HCT116 (cell line): Measurements from ENCODE around the gene POC1A. TPM values are rescaled to one million over a fixed set of nuclear protein-coding genes. Genes with fewer than 3 reads are reported as not detected.

Experiments used
- ATAC-seq: fragments of 200-7000 bp; cut with Tn5 transposase; 2 replicates; pipeline ENCODE4 v1.9.1; 2020; ENCODE audit warnings: mild to moderate bottlenecking, moderate library complexity
- BruUV-seq: library from RNA; stranded (reverse); fragments of 400-500 nt; replicated peaks from 2 replicates; lab custom pipeline; 2021; lab: Mats Ljungman, UMichigan
- CTCF ChIA-PET: fragments of 300-600 bp; sonication (Branson Sonifier 250); formaldehyde crosslinking; loops from one replicate; lab custom pipeline; 2021; ENCODE audit warnings: antibody characterized with exemption; lab: Charles Lee
- POLR2A ChIA-PET: fragments of 300-600, 350-600 bp; sonication (Branson Sonifier 250); formaldehyde crosslinking; loops from one replicate; lab custom pipeline; 2021; ENCODE audit warnings: antibody characterized with exemption; lab: Charles Lee
- RAD21 ChIA-PET, 2 experiments: fragments of 300-600 bp; sonication (Branson Sonifier 250); formaldehyde crosslinking; loops; one replicate each; lab custom pipeline; 2023; ENCODE audit warnings: low total read pairs in 2 of 2; ENCODE audit not compliant: uncharacterized antibody in 2 of 2, unreplicated experiment in 2 of 2, low non-redundant PET in 1 of 2; lab: Charles Lee
- DNase-seq: peaks from one replicate; pipeline ENCODE4 v3.0.0-alpha.2; 2010; ENCODE audit warnings: low read depth, low spot score
- H2AFZ ChIP-seq: fragments of 200-600 bp; shearing (Covaris generic), sonication (generic); 2 replicates; pipeline ENCODE4 v1.6.1; 2017; ENCODE audit warnings: low read depth, mixed run types, mixed read lengths, antibody characterized with exemption, low read length; ENCODE audit not compliant: poor library complexity, severe bottlenecking
- H3K27ac ChIP-seq: 2 replicates; pipeline ENCODE4 v1.5.1; 2012; ENCODE audit warnings: low read depth, low read length
- H3K27me3 ChIP-seq: fragments of 200-600 bp; sonication (generic); 2 replicates; pipeline ENCODE4 v1.6.1; 2016; ENCODE audit warnings: mixed run types, low read length, mixed read lengths; ENCODE audit not compliant: insufficient read depth
- H3K36me3 ChIP-seq, 2 experiments: fragments of 200-500 bp in 1 of 2; fragments of 200-600 bp in 1 of 2; sonication (Bioruptor generic) in 1 of 2; sonication (generic) in 1 of 2; 2 replicates each; pipeline versions ENCODE4 v1.5.1 to v1.6.1; 2014 to 2016; ENCODE audit warnings: low read length in 2 of 2, inconsistent platforms in 1 of 2, mixed read lengths in 1 of 2, mixed run types in 1 of 2; ENCODE audit not compliant: insufficient read depth in 2 of 2, control insufficient read depth in 1 of 2
- H3K4me1 ChIP-seq, 2 experiments: fragments of 200-600 bp in 1 of 2; sonication (generic) in 1 of 2; 2 replicates each; pipeline versions ENCODE4 v1.5.1 to v1.6.1; 2012 to 2017; ENCODE audit warnings: low read length in 2 of 2, inconsistent platforms in 1 of 2, mild to moderate bottlenecking in 1 of 2, mixed read lengths in 1 of 2, mixed run types in 1 of 2, moderate library complexity in 1 of 2; ENCODE audit not compliant: insufficient read depth in 2 of 2, control insufficient read depth in 1 of 2
- H3K4me2 ChIP-seq: fragments of 200-600 bp; sonication (generic); 2 replicates; pipeline ENCODE4 v1.6.1; 2017; ENCODE audit warnings: mixed run types, low read length, mixed read lengths
- H3K4me3 ChIP-seq, 2 experiments: fragments of 200-600 bp in 1 of 2; sonication (generic) in 1 of 2; replicated peaks in 1 of 2; 2 replicates each; pipeline ENCODE4 v1.5.1; 2011 to 2016; ENCODE audit warnings: low read length in 2 of 2, control low read depth in 1 of 2, low read depth in 1 of 2, mild to moderate bottlenecking in 1 of 2, mixed read lengths in 1 of 2, mixed run types in 1 of 2
- H3K79me2 ChIP-seq: fragments of 200-600 bp; sonication (generic); 2 replicates; pipeline ENCODE4 v1.6.1; 2017; ENCODE audit warnings: mild to moderate bottlenecking, mixed run types, low read length, moderate library complexity, mixed read lengths; ENCODE audit not compliant: insufficient read depth
- H3K9ac ChIP-seq: fragments of 200-600 bp; sonication (generic); 2 replicates; pipeline ENCODE4 v1.6.1; 2016; ENCODE audit warnings: low read length, mixed read lengths
- H3K9me2 ChIP-seq: fragments of 200-600 bp; sonication (generic), shearing (Covaris generic); 2 replicates; pipeline ENCODE4 v1.6.1; 2017; ENCODE audit warnings: mixed run types, mild to moderate bottlenecking, moderate library complexity; ENCODE audit not compliant: insufficient read depth
- H3K9me3 ChIP-seq, 2 experiments: fragments of 200-500 bp in 1 of 2; fragments of 200-600 bp in 1 of 2; sonication (Bioruptor generic) in 1 of 2; sonication (generic) in 1 of 2; 2 replicates each; pipeline ENCODE4 v1.6.1; 2014 to 2017; ENCODE audit warnings: low read length in 2 of 2, mixed read lengths in 2 of 2, inconsistent platforms in 1 of 2, low read depth in 1 of 2, mild to moderate bottlenecking in 1 of 2, mixed run types in 1 of 2, moderate library complexity in 1 of 2; ENCODE audit not compliant: control insufficient read depth in 1 of 2, insufficient read depth in 1 of 2
- H4K20me1 ChIP-seq: fragments of 200-600 bp; sonication (generic), shearing (Covaris generic); 2 replicates; pipeline ENCODE4 v1.6.1; 2017; ENCODE audit warnings: mixed run types, mild to moderate bottlenecking, moderate library complexity; ENCODE audit not compliant: insufficient read depth
- CEBPB ChIP-seq: IDR thresholded peaks from 2 replicates; pipeline ENCODE4 v1.6.1; 2012; ENCODE audit warnings: low read depth
- EGR1 ChIP-seq: IDR thresholded peaks from 2 replicates; pipeline ENCODE4 v1.6.1; 2012; ENCODE audit warnings: low read depth
- ELF1 ChIP-seq: IDR thresholded peaks from 2 replicates; pipeline ENCODE4 v1.6.1; 2012; ENCODE audit warnings: low read depth, borderline replicate concordance
- EZH2 ChIP-seq: fragments of 200-600 bp; sonication (generic); IDR thresholded peaks from 2 replicates; pipeline ENCODE4 v1.6.1; 2017; ENCODE audit warnings: antibody characterized with exemption, mixed run types
- POLR2A ChIP-seq: IDR thresholded peaks from 2 replicates; pipeline ENCODE4 v1.7.0; 2011; ENCODE audit warnings: borderline replicate concordance; ENCODE audit not compliant: insufficient read depth, insufficient read length; ENCODE audit errors: extremely low read depth
- POLR2AphosphoS5 ChIP-seq: IDR thresholded peaks from 2 replicates; pipeline ENCODE4 v1.6.1; 2011; ENCODE audit warnings: mild to moderate bottlenecking, low read depth, low read length, moderate library complexity
- RAD21 ChIP-seq: IDR thresholded peaks from 2 replicates; pipeline ENCODE4 v1.6.1; 2012; ENCODE audit warnings: low read depth, mild to moderate bottlenecking
- SRF ChIP-seq: IDR thresholded peaks from 2 replicates; pipeline ENCODE4 v1.6.1; 2012; ENCODE audit warnings: low read depth
- YY1 ChIP-seq: IDR thresholded peaks from 2 replicates; pipeline ENCODE4 v1.6.1; 2011; ENCODE audit warnings: low read length, low read depth, moderate library complexity, mild to moderate bottlenecking; ENCODE audit not compliant: insufficient replicate concordance; ENCODE audit errors: extremely low read depth
- ZFX ChIP-seq: fragments of 450-650 bp; IDR thresholded peaks from 2 replicates; pipeline ENCODE4 v1.6.1; 2017
- intact Hi-C: fragments of 100-400 bp; cut with micrococcal nuclease; formaldehyde crosslinking; loops from 2 replicates; pipeline ENCODE4 v1.10.0; 2022
- total RNA-seq: library from RNA; stranded (reverse); gene quantifications from one replicate; pipeline ENCODE4 v1.2.1, GENCODE V29; 2021; ENCODE audit not compliant: unreplicated experiment
- TF ChIP-seq, protein P1 (sequence below): IDR thresholded peaks from 2 replicates; pipeline ENCODE4 v1.6.1; 2012
- TF ChIP-seq, protein P2 (sequence below): IDR thresholded peaks from 2 replicates; pipeline ENCODE4 v1.6.1; 2011; ENCODE audit warnings: mild to moderate bottlenecking, low read length, moderate library complexity; ENCODE audit not compliant: insufficient replicate concordance; ENCODE audit errors: extremely low read depth
- TF ChIP-seq, protein P3 (sequence below), 3 experiments: fragments of 200-600 bp in 1 of 3; sonication (generic) in 1 of 3; IDR thresholded peaks in 2 of 3; conservative IDR thresholded peaks in 1 of 3; 2 replicates each; pipeline ENCODE4 v1.5.1; 2012 to 2017; ENCODE audit warnings: low read depth in 2 of 3, low read length in 2 of 3, antibody characterized with exemption in 1 of 3, borderline replicate concordance in 1 of 3, control low read depth in 1 of 3, mild to moderate bottlenecking in 1 of 3, mixed read lengths in 1 of 3, mixed run types in 1 of 3, moderate library complexity in 1 of 3; ENCODE audit not compliant: insufficient read depth in 1 of 3
- TF ChIP-seq, protein P4 (sequence below): IDR thresholded peaks from 2 replicates; pipeline ENCODE4 v1.6.1; 2012

POC1A gene
- total RNA-seq, 1 experiment from 2014 or later: 34.0 TPM

DNA sequence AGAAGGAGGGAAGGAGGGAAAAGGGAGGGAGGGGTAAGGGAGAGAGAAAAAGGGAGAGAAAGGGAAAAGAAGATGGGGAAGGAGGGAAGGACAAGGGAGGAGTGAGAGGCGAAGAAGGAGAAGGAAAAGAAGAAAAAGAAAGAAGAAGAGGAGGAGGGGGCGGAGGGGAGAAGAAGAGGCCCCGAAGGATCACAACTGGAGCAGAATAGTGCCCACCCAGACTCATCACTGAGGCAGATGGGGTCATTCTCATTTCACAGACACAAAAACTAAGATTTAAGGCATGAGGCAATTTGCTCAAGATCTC is 41.0 kb upstream of the POC1A start:
- intact Hi-C loops: no loop called here
- peaks cover 21% of the 10 kb centered on the region for H3K79me2 ChIP-seq
- peaks cover 4 to 7% of the 10 kb centered on the region in 2 experiments; a peak in 3 of 4 replicates for H3K36me3 ChIP-seq
- H4K20me1 ChIP-seq: no peaks in the 10 kb centered on the region
- no TSS peak for BruUV-seq
- no peak overlapping the region for H3K4me2 ChIP-seq
- H3K27me3 ChIP-seq: no peaks in the 10 kb centered on the region
- no peak for DNase-seq
- H2AFZ ChIP-seq: no peak overlapping the region
- H3K4me1 ChIP-seq: peaks cover 9 to 33% of the 10 kb centered on the region in 2 experiments
- no peaks in the 10 kb centered on the region for H3K9me3 ChIP-seq
- RAD21 ChIA-PET: no interaction called here
- no peak overlapping the region for H3K9ac ChIP-seq
- H3K27ac ChIP-seq: no peak overlapping the region
- CTCF ChIA-PET: no interaction called here
- H3K4me3 ChIP-seq: no peak overlapping the region
- no peak for ATAC-seq
- POLR2A ChIA-PET: interaction anchor here (0.6 kb wide), 1 partner anchor 82 kb away, joined by 3 read pairs; no protein-coding TSS in a partner anchor
- TF ChIP-seq CEBPB (no peak), EGR1 (no peak), EZH2 (no peak), POLR2A (no peak), ELF1 (no peak), POLR2AphosphoS5 (no peak), YY1 (no peak), ZFX (no peak), SRF (no peak), RAD21 (no peak)
- TF ChIP-seq, protein P1, sequence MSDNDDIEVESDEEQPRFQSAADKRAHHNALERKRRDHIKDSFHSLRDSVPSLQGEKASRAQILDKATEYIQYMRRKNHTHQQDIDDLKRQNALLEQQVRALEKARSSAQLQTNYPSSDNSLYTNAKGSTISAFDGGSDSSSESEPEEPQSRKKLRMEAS: no peak
- TF ChIP-seq, protein P2, sequence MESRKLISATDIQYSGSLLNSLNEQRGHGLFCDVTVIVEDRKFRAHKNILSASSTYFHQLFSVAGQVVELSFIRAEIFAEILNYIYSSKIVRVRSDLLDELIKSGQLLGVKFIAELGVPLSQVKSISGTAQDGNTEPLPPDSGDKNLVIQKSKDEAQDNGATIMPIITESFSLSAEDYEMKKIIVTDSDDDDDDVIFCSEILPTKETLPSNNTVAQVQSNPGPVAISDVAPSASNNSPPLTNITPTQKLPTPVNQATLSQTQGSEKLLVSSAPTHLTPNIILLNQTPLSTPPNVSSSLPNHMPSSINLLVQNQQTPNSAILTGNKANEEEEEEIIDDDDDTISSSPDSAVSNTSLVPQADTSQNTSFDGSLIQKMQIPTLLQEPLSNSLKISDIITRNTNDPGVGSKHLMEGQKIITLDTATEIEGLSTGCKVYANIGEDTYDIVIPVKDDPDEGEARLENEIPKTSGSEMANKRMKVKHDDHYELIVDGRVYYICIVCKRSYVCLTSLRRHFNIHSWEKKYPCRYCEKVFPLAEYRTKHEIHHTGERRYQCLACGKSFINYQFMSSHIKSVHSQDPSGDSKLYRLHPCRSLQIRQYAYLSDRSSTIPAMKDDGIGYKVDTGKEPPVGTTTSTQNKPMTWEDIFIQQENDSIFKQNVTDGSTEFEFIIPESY: no peak
- TF ChIP-seq, protein P3, sequence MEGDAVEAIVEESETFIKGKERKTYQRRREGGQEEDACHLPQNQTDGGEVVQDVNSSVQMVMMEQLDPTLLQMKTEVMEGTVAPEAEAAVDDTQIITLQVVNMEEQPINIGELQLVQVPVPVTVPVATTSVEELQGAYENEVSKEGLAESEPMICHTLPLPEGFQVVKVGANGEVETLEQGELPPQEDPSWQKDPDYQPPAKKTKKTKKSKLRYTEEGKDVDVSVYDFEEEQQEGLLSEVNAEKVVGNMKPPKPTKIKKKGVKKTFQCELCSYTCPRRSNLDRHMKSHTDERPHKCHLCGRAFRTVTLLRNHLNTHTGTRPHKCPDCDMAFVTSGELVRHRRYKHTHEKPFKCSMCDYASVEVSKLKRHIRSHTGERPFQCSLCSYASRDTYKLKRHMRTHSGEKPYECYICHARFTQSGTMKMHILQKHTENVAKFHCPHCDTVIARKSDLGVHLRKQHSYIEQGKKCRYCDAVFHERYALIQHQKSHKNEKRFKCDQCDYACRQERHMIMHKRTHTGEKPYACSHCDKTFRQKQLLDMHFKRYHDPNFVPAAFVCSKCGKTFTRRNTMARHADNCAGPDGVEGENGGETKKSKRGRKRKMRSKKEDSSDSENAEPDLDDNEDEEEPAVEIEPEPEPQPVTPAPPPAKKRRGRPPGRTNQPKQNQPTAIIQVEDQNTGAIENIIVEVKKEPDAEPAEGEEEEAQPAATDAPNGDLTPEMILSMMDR (IDR thresholded peaks at IDR 0.05 in 2 of 3, conservative IDR thresholded peaks at IDR 0.05 in 1 of 3; ENCODE audit: borderline replicate concordance in 1 of 3, insufficient read depth in 1 of 3, low read depth in 2 of 3, low read length in 2 of 3): no peak
- TF ChIP-seq, protein P4, sequence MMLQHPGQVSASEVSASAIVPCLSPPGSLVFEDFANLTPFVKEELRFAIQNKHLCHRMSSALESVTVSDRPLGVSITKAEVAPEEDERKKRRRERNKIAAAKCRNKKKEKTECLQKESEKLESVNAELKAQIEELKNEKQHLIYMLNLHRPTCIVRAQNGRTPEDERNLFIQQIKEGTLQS: no peak
- H3K9me2 ChIP-seq: no peaks in the 10 kb centered on the region
